Ishikawa (cell line): ENCODE results near the gene GABRG3.

Source experiments
- CREB1 ChIP-seq: IDR thresholded peaks from 2 replicates; pipeline ENCODE4 v1.6.1; 2012; ENCODE audit warnings: low read depth
- EP300 ChIP-seq: IDR thresholded peaks from 2 replicates; pipeline ENCODE4 v1.6.1; 2012; ENCODE audit warnings: borderline replicate concordance
- ZBTB7A ChIP-seq: IDR thresholded peaks from 2 replicates; pipeline ENCODE4 v1.6.1; 2012; ENCODE audit warnings: low read depth

- no peak for TF ChIP-seq EP300
- TF ChIP-seq CREB1 = no peak
- no peak for TF ChIP-seq ZBTB7A
Observed at GRCh38 chr15:27222479-27222878, 251.5 kb downstream of the GABRG3 start.
